GM18505 (cell line): ENCODE data around the gene KCNIP3.

ENCODE experiments used
- ATAC-seq: cut with Tn5 transposase; IDR thresholded peaks from one replicate; pipeline ENCODE4 v1.9.1; 2021; ENCODE audit not compliant: unreplicated experiment
- POLR2A ChIP-seq: IDR thresholded peaks from 4 replicates; pipeline ENCODE4 v1.6.1; 2011; ENCODE audit warnings: borderline replicate concordance; ENCODE audit not compliant: insufficient read depth, insufficient read length; ENCODE audit errors: extremely low read depth

The KCNIP3 gene

DNA sequence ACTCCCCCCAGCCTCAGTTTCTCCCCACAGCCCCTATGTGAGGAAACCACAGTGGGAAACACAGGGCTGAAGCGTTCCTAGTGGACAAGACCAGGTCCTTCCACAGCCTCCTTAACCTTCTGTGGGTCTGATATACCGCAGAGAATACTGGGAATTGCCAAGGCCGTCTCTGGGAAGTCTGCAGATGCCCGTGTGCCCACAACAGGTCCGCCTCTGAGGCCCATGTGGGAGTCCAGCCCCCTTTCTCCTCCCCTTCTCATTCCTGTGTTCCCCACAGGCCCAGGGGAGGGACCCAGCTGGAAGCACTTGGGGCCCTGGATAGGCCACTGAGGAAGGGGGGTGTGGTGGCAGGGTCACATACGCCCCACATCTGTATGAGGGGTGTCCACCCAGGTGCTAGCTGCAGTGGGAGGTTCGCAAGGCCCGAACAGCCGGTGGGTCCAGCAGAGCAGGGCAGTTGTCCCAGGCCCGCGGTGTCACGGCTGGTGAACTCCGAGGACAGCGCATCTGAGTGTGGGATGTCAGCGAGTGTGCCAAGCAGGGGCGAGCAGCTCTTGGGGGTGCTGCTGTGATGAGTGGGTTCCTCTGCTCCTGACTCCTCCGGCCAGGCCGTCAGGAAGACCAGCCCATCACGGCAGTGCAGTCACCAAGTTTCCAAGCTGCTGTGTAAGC, 2.4 kb upstream of the KCNIP3 start:
- TF ChIP-seq POLR2A = no peak
- ATAC-seq = no peak

DNA sequence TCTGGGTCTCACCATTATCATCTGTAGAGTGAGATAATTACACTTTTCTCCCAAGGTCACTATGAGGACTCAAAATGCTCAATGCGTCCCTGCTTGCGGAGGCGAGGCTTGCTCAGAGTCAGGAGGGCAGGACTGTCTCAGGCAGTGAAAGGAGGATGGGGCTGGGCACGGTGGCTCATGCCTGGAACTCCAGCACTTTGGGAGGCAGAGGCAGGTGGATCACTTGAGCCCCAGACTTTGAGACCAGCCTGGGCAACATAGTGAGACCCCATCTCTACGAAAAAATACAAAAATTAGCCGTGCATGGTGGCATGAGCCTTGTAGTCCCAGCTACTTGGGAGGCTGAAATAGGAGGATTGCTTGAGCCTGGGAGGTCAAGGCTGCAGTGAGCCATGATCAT, 1.8 kb upstream of the KCNIP3 start:
- no peak for TF ChIP-seq POLR2A
- no peak for ATAC-seq

DNA sequence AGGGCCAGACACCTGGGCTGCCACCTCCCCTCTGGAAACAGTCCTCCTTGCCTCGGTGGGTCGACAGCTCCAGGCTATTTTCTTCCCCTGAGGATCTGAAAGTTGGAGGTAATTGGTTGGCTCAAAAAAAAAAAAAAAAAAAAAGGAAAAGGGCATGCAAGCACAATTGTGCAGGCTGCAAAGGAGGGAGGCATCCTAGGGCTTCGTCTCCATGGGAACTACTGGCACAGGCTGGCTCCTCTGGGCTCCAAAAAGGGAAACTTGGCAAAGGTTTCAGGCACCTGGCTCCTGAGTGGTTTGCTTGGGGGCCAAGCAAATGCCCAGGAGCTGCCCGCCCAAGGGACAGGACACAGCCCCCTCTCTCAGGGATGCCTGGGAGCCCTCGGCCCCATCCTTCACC, 1.1 kb upstream of the KCNIP3 start:
- no peak for TF ChIP-seq POLR2A
- no peak for ATAC-seq

DNA sequence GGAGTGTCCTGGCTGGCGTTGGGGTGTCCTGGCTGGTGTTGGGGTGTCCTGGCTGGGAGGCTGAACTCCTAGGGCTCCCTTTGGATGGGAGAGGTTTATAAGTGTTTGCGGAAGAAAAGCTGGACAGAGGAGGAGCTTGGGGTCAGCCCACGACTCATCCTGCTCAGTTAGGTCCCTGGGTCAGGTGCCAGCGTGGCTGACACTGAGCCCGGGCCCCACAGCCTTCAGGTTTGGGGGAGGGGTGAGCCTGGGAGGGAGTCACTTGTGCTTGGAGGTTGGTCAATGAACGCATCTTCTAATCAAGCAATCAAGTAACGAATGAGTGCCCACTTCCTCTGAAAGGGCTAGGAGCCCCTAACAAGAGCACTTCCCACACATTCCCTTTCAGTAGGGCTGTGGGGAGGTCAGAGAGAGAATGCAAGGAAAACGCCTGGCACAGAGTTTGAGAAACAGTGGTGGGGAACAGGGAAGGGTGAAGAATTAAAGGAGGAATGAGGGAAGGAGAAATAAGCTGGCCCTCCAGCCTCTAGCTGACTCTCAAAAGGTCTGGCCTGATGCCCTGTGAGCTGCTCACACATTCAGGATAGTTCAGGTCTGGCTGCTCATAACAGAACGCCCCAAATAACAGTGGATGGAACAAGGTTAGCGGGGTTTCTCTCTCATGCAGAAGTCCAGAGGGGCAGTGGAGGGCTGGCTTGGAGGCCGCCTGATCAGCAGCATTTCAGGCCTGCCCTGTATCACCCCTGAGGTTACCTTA, 670 bp downstream of the KCNIP3 start:
- TF ChIP-seq POLR2A = no peak
- ATAC-seq = no peak

DNA sequence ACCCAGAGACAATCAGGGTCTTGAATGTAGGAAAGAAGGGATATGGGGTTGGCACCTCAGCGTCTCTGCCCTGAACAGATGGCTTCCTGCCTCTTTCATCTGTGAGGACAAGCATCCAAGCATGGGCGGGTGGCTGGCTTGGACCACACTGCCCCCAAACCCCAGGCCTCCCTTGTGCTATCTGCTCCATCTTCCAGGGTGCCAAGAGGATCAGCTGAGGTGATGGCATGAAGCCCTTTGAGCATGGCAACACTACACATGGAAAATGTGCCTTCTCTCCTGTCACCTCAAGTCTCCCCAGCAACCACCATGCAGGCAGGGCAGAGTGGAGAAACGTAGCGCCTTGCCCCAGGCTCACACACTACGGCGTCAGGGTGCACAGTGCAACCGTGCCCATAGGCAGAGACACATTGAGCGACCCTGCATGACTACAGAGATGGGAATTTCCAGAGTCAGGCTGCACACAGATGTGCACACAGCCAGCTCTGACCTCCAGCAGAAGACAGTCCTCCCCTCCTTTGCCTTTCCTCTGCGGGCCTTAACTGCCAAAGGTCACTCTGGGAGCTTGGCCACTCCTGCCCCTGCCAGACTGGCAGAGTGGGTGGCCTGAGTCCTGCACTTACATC, 1.5 kb downstream of the KCNIP3 start:
- no peak for TF ChIP-seq POLR2A
- ATAC-seq = no peak

DNA sequence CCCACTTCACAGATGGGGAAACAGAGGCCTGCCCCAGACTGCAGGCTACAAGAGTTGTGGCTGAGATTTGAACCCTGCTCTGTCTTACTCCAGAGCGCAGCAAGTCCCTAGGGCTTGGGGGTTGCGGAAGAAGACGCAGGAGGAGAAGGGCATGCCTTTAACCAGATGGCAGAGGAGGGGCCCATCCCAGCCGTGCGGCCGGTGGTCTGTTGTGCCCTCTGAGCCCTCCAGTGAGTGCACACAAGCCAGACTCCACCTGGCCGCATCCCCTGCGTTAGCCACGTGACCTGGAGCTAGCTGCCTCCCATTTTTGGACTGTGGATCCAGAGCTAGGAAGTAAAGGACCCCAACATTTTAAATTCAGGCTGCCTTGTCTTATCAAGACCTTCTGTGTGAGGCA, 2.8 kb downstream of the KCNIP3 start:
- no peak for TF ChIP-seq POLR2A
- no peak for ATAC-seq

DNA sequence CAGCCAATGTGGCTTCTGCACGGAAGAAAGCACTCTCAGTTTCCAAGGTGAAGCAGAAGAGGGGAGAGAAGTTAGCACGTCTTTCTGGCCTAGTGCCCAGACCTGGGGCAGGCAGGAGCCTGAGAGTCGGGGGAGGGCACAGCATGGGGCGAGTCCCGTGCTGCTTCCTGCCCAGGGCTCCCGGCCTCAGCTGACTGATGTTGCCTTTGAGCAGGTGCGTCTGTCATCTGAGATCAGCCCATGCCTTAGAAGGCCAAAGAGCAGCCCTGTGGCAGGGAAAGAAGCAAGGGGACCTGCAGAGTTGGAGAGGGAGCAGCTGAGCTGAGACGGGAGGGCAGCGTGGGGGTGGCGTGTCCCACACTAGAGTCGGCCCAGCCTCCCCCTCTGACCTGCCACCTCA, 3.3 kb downstream of the KCNIP3 start:
- ATAC-seq = no peak
- TF ChIP-seq POLR2A = no peak

DNA sequence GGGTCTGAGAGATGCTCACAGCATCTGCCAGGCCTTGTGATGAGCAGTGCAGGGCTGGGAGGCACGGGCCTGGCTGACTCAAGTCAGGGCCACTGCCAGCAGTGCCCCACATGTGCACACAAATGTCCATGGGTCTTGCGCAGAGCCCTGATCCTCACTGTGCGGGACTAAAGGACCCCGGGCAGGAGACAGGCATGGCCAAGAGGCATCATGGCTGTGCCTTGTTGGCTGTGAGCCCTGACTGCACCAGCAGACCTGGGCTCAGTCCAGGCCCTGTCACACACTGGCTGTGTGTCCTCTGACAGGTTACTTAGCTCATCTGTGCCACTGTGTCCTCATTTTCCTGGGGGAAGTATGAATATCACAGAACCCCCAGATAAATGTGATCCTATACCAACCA, 4.0 kb downstream of the KCNIP3 start:
- no peak for TF ChIP-seq POLR2A
- no peak for ATAC-seq

DNA sequence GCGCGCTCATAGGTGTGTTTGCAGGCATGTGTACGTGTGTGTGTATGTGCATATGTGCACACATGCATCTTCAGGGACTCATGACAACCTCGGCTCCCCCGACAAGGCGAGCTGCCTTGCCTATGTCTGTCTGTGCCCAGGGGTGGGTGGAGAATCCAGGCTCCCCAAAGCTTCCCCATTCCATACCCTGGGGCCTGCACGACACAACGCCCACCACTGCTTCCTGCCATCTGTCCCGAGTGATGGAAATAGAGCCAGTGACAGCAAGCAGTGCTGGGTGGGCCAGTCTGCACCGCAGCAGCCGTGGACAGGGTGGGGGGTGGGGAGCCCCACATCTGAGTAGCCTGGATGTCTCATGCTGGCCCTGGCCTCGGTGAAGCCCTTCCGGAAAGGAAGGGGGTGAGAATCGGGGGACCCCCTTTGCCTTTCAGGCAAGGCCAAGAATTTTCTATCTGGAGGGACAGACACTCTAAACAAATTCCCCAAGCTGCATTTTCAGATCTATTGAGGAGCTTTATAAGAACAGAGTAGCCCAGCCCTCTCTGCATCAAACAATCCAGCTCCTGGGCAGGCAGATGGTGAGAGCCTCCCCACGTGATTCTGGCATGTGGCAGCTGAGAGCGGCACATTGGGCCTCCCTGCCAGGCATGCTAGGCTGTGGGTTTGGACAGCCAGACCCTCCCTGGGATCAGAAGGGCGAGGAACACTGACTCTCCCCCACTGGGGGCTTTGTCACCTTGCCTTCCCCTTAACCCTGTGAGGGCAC, 4.9 kb downstream of the KCNIP3 start:
- ATAC-seq = no peak
- no peak for TF ChIP-seq POLR2A

DNA sequence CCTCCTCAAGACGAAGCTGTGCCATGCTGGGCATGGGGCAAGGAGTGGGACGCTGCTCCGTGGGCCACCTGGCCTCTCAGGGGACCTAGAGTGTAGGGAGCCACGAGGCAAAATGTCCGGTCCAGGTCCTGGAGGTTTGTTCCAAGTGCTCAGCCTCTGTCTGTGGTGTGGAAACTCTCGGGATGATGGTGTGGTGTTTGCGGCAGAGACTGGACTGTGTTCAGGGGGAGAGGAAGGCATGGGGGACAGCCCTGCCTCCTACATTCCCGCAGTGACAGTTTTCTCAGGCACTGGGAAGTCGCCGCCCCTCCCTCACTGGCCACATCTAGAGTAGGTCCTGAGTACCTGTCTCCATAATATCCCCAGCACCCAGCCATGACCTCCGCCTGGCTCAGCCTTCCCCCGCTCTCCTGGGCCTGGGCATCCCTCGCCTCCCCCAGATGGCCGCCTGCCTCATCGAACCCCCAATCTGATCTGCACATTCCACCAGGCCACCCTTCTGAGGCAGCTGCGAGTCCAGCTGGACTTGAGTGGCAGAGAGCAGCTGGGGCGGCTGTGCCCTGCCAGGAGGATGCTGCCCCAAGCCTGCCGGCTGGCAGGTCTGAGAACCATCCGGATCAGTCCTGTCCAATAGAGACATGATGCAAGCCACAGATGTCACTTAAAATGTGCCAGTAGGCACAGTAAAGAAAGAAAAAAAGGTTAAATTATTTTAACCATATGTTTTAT, 6.2 kb downstream of the KCNIP3 start:
- TF ChIP-seq POLR2A = no peak
- ATAC-seq = no peak

DNA sequence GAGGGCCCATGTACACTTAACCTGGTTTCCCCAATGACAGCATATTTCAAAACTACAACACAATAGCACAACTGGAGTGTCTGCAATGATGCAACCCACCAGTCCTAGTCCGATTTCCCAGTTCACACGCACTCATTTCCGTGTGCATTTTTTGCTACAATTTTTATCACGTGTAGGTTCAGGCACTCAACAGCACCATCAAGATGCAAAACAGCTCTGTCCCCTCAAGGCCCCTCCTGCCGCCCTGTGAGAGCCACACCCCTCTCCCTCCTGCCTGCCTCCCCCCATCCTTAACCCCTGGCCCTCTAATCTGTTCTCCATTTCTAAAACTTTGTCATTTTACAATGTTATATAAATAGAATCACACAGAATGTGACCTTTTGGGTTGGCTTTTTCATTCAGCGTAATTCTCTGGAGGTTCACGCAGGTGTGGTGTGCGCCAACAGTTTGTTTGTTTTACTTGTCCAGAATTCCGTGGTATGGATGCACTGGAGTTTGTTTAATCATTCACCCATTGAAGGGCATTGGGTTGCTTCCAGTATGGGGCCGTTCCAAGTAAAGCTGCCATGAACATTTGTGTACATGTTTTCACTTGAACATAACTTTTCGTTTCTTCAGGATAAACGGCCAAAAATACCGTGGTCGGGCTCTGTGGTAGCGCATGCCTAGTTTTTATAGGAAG, 8.4 kb downstream of the KCNIP3 start:
- ATAC-seq = no peak
- no peak for TF ChIP-seq POLR2A

DNA sequence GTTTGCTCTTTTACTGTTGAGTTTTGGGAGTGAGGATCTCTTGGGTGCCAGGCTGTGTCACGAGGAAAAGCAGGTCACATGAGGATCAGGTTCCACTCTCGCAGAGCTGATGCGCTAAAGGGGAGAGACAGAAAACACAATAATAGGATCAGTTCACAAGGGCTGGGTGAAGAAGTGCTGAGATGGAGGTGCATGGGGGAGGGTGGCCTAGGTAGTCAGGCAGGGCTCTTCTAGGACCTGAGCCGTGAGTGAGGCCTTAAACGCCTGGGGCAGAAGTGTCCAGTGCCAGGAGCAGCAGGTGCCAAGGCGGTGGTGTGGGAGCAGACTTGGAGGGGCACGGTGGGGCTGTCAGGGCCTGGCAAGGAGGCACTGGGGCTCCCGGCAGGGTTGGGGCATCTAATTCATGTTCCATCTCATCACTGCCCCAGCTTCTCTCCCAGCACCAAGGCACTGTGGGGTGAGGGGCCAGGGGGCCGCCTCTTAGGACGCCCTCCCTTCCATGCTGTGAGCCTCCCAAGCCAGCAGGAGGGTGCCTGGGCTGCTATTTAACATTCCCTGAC, 9.3 kb downstream of the KCNIP3 start:
- no peak for ATAC-seq
- TF ChIP-seq POLR2A = no peak

DNA sequence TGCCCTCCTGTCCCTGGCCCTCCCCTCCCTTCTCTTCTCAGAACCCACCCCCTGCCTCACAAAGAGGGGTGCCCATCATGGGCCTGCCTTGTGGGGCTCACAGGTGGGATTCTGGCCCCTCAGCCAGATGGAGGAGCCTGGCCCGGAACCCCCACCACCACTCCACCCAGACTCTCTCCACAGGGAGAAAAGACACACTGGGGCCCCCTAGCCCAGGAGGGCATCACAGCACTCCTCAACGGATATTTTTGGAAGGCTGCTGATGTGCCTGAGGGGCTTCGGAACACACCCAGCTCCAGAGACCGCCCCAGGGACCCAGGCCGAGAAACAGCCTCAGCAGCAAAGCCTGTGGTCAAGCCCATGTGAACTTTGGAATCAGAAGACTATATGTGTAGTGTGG, 9.9 kb downstream of the KCNIP3 start:
- TF ChIP-seq POLR2A = no peak
- no peak for ATAC-seq

DNA sequence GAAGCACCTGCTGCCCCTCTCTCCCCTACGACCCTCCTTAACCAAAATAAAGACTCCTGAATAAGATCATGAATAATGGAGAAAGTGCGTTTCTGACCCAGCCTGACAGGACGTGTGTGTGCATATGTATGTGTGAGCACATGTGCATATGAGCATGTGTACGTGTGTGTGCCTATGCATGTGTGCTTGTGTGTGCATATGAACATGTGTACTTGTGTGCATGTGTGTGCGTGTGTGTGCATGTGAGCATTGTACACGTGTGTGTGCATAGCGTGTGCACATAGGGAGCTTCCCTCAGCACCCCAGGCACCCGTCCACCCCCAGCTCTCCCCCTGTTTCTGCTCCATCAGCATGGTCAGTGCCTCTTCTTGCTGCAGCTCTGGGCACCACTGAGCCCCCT, 10.7 kb downstream of the KCNIP3 start:
- no peak for TF ChIP-seq POLR2A
- ATAC-seq = no peak
